ENCODE measurements around the gene MSH2. TPM values are rescaled to one million over a fixed set of nuclear protein-coding genes. Genes with fewer than 3 reads are reported as not detected.

Gene MSH2
- total RNA-seq, 1 experiment from 2014 or later: 139 TPM

- Histone ChIP-seq H3K4me2 (ENCODE audit: insufficient read depth, insufficient read length, low read length) (no peak overlapping the region), H3K4me1 (ENCODE audit: insufficient read depth, low read length) (no peaks in the 10 kb centered on the region), H3K23ac (ENCODE audit: insufficient read length, low read depth, low read length) (no peak overlapping the region), H3K9ac (ENCODE audit: extremely low read depth, insufficient read length, low read length) (no peak overlapping the region), H3K18ac (ENCODE audit: insufficient read length, low read depth, low read length) (no peak overlapping the region), H2BK20ac (ENCODE audit: low read depth, low read length, poor library complexity, severe bottlenecking) (no peak overlapping the region), H4K5ac (ENCODE audit: insufficient read length, low read depth, low read length) (no peak overlapping the region), H3T11ph (ENCODE audit: low read length) (no peak overlapping the region), H2BK5ac (ENCODE audit: insufficient read length, low read length) (no peak overlapping the region), H3K79me2 (ENCODE audit: insufficient read depth, low read length) (no peaks in the 10 kb centered on the region), H2BK120ac (ENCODE audit: low read depth, low read length, poor library complexity, severe bottlenecking) (no peak overlapping the region), H2AFZ (ENCODE audit: low read length) (no peak overlapping the region), H4K20me1 (ENCODE audit: control insufficient read depth, insufficient read depth, insufficient read length) (no peaks in the 10 kb centered on the region), H3K56ac (ENCODE audit: insufficient read length, low read depth, low read length) (no peak overlapping the region), H4K8ac (replicated peaks; ENCODE audit: insufficient read length, low read depth, low read length) (no peak overlapping the region), H2BK15ac (ENCODE audit: low read depth, low read length) (no peak overlapping the region), H3K4ac (ENCODE audit: low read depth, low read length) (no peak overlapping the region), H2BK12ac (ENCODE audit: insufficient read length, low read depth, low read length) (no peak overlapping the region), H3K27me3 (ENCODE audit: insufficient read depth, low read length) (no peaks in the 10 kb centered on the region), H3K9me3 (ENCODE audit: control insufficient read depth, low read depth, low read length) (peaks cover 23% of the 10 kb centered on the region), H3K14ac (ENCODE audit: insufficient read depth, low read length) (no peak overlapping the region), H4K91ac (ENCODE audit: insufficient read length, low read depth, low read length) (no peak overlapping the region), H3K23me2 (ENCODE audit: insufficient read length, low read depth, low read length, poor library complexity, severe bottlenecking) (no peaks in the 10 kb centered on the region), H2AK5ac (ENCODE audit: insufficient read length, low read length) (no peak overlapping the region), H3K79me1 (ENCODE audit: insufficient read depth, low read depth, low read length, poor library complexity, severe bottlenecking) (no peaks in the 10 kb centered on the region), H3K27ac (ENCODE audit: insufficient read length, low read depth, low read length) (no peak overlapping the region)
- no CpG with 5 or more reads among the region's 4 CpGs for WGBS (ENCODE audit: extremely low coverage, insufficient read length, low lambda C conversion rate)
- peaks cover 16 to 17% of the 10 kb centered on the region in 2 experiments for H3K4me1 Mint-ChIP-seq
- H3K27me3 Mint-ChIP-seq (ENCODE audit: low read depth): peaks cover 2% of the 10 kb centered on the region; the same call in 1 of the 2 replicates
- no peak for TF ChIP-seq CTCF (conservative IDR thresholded peaks at IDR 0.05)
- H3K27ac Mint-ChIP-seq: no peak overlapping the region
- peaks cover 24 to 36% of the 10 kb centered on the region in 2 experiments for H3K9me3 Mint-ChIP-seq
- no peak for DNase-seq
- no peak overlapping the region for H3K4me3 Mint-ChIP-seq
- H3K36me3 Mint-ChIP-seq (ENCODE audit: insufficient read depth in 1 of 3, low read depth in 3 of 3): peaks cover 15 to 27% (median 19%) of the 10 kb centered on the region in 3 experiments
Measured at GRCh38 chr2:47506024-47506423, 103.1 kb downstream of the MSH2 start.
